Caco-2 (cell line): Measurements from ENCODE around the gene PEDS1. TPM values are rescaled to one million over a fixed set of nuclear protein-coding genes. Genes with fewer than 3 reads are reported as not detected.
A peak's percentile ranks its signal among the peaks of the same experiment; 100 is the strongest.

ENCODE experiments used
- BruUV-seq: library from RNA; stranded (reverse); fragments of 400-500 nt; replicated peaks from 2 replicates; lab custom pipeline; 2021; lab: Mats Ljungman, UMichigan
- CTCF ChIA-PET: fragments of 300-600 bp; sonication (Branson Sonifier 250); formaldehyde crosslinking; loops from one replicate; lab custom pipeline; 2022; ENCODE audit warnings: antibody characterized with exemption; lab: Charles Lee
- POLR2A ChIA-PET: fragments of 300-600 bp; sonication (Branson Sonifier 250); formaldehyde crosslinking; loops from one replicate; lab custom pipeline; 2022; ENCODE audit warnings: antibody characterized with exemption; lab: Charles Lee
- DNase-seq, 2 experiments: peaks; one replicate each; pipeline versions ENCODE4 v3.0.0 to v3.0.0-alpha.2; 2020 to 2022
- H3K27me3 ChIP-seq: replicated peaks from 2 replicates; pipeline ENCODE4 v1.6.0; 2011; ENCODE audit warnings: low read length; ENCODE audit not compliant: control insufficient read depth, insufficient read depth
- H3K36me3 ChIP-seq: 2 replicates; pipeline ENCODE4 v1.5.1; 2011; ENCODE audit warnings: low read length; ENCODE audit not compliant: control insufficient read depth, insufficient read depth
- H3K4me1 ChIP-seq: fragments of 250-450 bp; sonication (Bioruptor Pico); 2 replicates; pipeline ENCODE4 v1.5.1; 2020; ENCODE audit warnings: mild to moderate bottlenecking
- H3K4me3 ChIP-seq: 2 replicates; pipeline ENCODE4 v1.5.1; 2011; ENCODE audit warnings: low read depth, mild to moderate bottlenecking, control low read depth, low read length
- H3K9me3 ChIP-seq: fragments of 250-450 bp; sonication (Bioruptor Pico); 2 replicates; pipeline ENCODE4 v1.5.1; 2020; ENCODE audit warnings: mild to moderate bottlenecking, moderate library complexity
- H3K27ac Mint-ChIP-seq: one replicate; pipeline ENCODE4 v1.8.0; 2022; ENCODE audit warnings: mixed read lengths; ENCODE audit not compliant: unreplicated experiment
- H3K27me3 Mint-ChIP-seq: one replicate; pipeline ENCODE4 v1.8.0; 2022; ENCODE audit warnings: mixed read lengths; ENCODE audit not compliant: insufficient read depth, unreplicated experiment
- H3K36me3 Mint-ChIP-seq: one replicate; pipeline ENCODE4 v1.8.0; 2022; ENCODE audit warnings: mild to moderate bottlenecking, mixed read lengths; ENCODE audit not compliant: insufficient read depth, unreplicated experiment
- H3K4me1 Mint-ChIP-seq: one replicate; pipeline ENCODE4 v1.8.0; 2022; ENCODE audit warnings: low read depth, mixed read lengths; ENCODE audit not compliant: unreplicated experiment
- H3K4me3 Mint-ChIP-seq: one replicate; pipeline ENCODE4 v1.8.0; 2022; ENCODE audit warnings: mild to moderate bottlenecking, moderate library complexity, mixed read lengths; ENCODE audit not compliant: unreplicated experiment
- H3K9me3 Mint-ChIP-seq: one replicate; pipeline ENCODE4 v1.8.0; 2022; ENCODE audit warnings: mixed read lengths; ENCODE audit not compliant: unreplicated experiment
- CTCF ChIP-seq, 2 experiments: fragments of 200-600 bp in 1 of 2; IDR thresholded peaks; 1 replicate in 1 of 2; 2 replicates in 1 of 2; pipeline versions ENCODE4 v1.5.1 to v1.8.0; 2011 to 2022; ENCODE audit warnings: antibody characterized with exemption in 1 of 2, control low read depth in 1 of 2, inconsistent platforms in 1 of 2, low read depth in 1 of 2, low read length in 1 of 2, mild to moderate bottlenecking in 1 of 2, moderate library complexity in 1 of 2; ENCODE audit not compliant: insufficient read depth in 1 of 2, severe bottlenecking in 1 of 2, unreplicated experiment in 1 of 2
- intact Hi-C: fragments of 100-400 bp; cut with micrococcal nuclease; formaldehyde crosslinking; loops from one replicate; pipeline ENCODE4 v1.10.0; 2022; ENCODE audit not compliant: unreplicated experiment
- total RNA-seq: library from RNA; stranded (reverse); gene quantifications from 2 replicates; pipeline ENCODE4 v1.2.3, GENCODE V29; 2022

PEDS1 gene
- total RNA-seq, 1 experiment from 2014 or later, result 78.3 TPM

GRCh38 chr20:50189681-50190250 lies 36.2 kb upstream of the PEDS1 start:
- no peaks in the 10 kb centered on the region for H3K9me3 Mint-ChIP-seq
- TF ChIP-seq CTCF (IDR thresholded peaks at IDR 0.05; ENCODE audit: insufficient read depth in 1 of 2, low read depth in 1 of 2, low read length in 1 of 2, severe bottlenecking in 1 of 2, unreplicated experiment in 1 of 2), result no peak
- peaks cover 2% of the 10 kb centered on the region; the same call in 1 of the 2 replicates for H3K36me3 ChIP-seq
- CTCF ChIA-PET, result interaction anchor here (0.6 to 5.5 kb wide), 12 partner anchors 10 to 418 kb away, joined by 3 to 31 read pairs (median 4); partner anchors contain the start of gene PEDS1
- no peaks in the 10 kb centered on the region for H3K27me3 Mint-ChIP-seq
- no peak overlapping the region for H3K27ac Mint-ChIP-seq
- POLR2A ChIA-PET, result interaction anchor here (0.6 to 3.0 kb wide), 4 partner anchors 18 to 119 kb away, joined by 4 to 32 read pairs (median 4); no protein-coding TSS in a partner anchor
- H3K9me3 ChIP-seq, result no peaks in the 10 kb centered on the region
- H3K36me3 Mint-ChIP-seq, result peaks cover 66% of the 10 kb centered on the region
- H3K4me1 Mint-ChIP-seq, result peaks cover 52% of the 10 kb centered on the region
- peaks cover 49% of the 10 kb centered on the region for H3K4me1 ChIP-seq
- peak; percentile 55 to 79 for DNase-seq
- BruUV-seq, result no TSS peak
- peak overlapping the region; percentile 96 for H3K4me3 ChIP-seq
- H3K4me3 Mint-ChIP-seq, result peak overlapping the region; percentile 94
- H3K27me3 ChIP-seq, result no peaks in the 10 kb centered on the region
- intact Hi-C loops, result loop anchor here (1.0 to 10.0 kb wide), 7 partner anchors 83 to 575 kb away; partner anchors contain the start of gene PTPN1

- Histone ChIP-seq H3K9me3 (no peaks in the 10 kb centered on the region), H3K4me3 (no peak overlapping the region), H3K4me1 (peaks cover 45% of the 10 kb centered on the region), H3K27me3 (no peaks in the 10 kb centered on the region), H3K36me3 (peaks cover 2% of the 10 kb centered on the region; the same call in 1 of the 2 replicates)
- ChIA-PET POLR2A (interaction anchor here (0.5 to 1.3 kb wide), 5 partner anchors 17 to 118 kb away, joined by 3 to 5 read pairs (median 4); partner anchors contain the start of gene PEDS1), CTCF (interaction anchor here (0.6 to 5.5 kb wide), 15 partner anchors 17 to 602 kb away, joined by 3 to 31 read pairs (median 4); partner anchors contain the start of gene PEDS1)
- DNase-seq, result peak; percentile 80 to 86
- H3K4me1 Mint-ChIP-seq, result peaks cover 46% of the 10 kb centered on the region
- BruUV-seq, result TSS peak; percentile 10
- peaks cover 59% of the 10 kb centered on the region for H3K36me3 Mint-ChIP-seq
- H3K4me3 Mint-ChIP-seq, result peak overlapping the region; percentile 94
- intact Hi-C loops, result loop anchor here (5.0 kb wide), 1 partner anchor 223 kb away; no protein-coding TSS in a partner anchor
- H3K27me3 Mint-ChIP-seq, result no peaks in the 10 kb centered on the region
- no peaks in the 10 kb centered on the region for H3K9me3 Mint-ChIP-seq
- peak overlapping the region; percentile 29 for H3K27ac Mint-ChIP-seq
- no peak for TF ChIP-seq CTCF (IDR thresholded peaks at IDR 0.05; ENCODE audit: insufficient read depth in 1 of 2, low read depth in 1 of 2, low read length in 1 of 2, severe bottlenecking in 1 of 2, unreplicated experiment in 1 of 2)
Measured at GRCh38 chr20:50188879-50189680, 35.6 kb upstream of the PEDS1 start.

- POLR2A ChIA-PET, result interaction anchor here (0.8 to 1.5 kb wide), 4 partner anchors 16 to 322 kb away, joined by 3 to 5 read pairs (median 4); partner anchors contain the start of genes PEDS1 and PTPN1
- intact Hi-C loops, result loop anchor here (5.0 kb wide), 1 partner anchor 224 kb away; no protein-coding TSS in a partner anchor
- Mint-ChIP-seq H3K27me3 (no peaks in the 10 kb centered on the region), H3K4me1 (peaks cover 40% of the 10 kb centered on the region), H3K36me3 (peaks cover 51% of the 10 kb centered on the region), H3K4me3 (peak overlapping the region; percentile 5), H3K27ac (peak overlapping the region; percentile 29), H3K9me3 (no peaks in the 10 kb centered on the region)
- Histone ChIP-seq H3K4me3 (no peak overlapping the region), H3K36me3 (no peaks in the 10 kb centered on the region), H3K9me3 (no peaks in the 10 kb centered on the region), H3K4me1 (peaks cover 37% of the 10 kb centered on the region), H3K27me3 (no peaks in the 10 kb centered on the region)
- no peak for TF ChIP-seq CTCF (IDR thresholded peaks at IDR 0.05; ENCODE audit: insufficient read depth in 1 of 2, low read depth in 1 of 2, low read length in 1 of 2, severe bottlenecking in 1 of 2, unreplicated experiment in 1 of 2)
- BruUV-seq, result no TSS peak
- CTCF ChIA-PET, result interaction anchor here (0.6 to 5.5 kb wide), 16 partner anchors 16 to 603 kb away, joined by 3 to 31 read pairs (median 4); partner anchors contain the start of gene PEDS1
- no peak for DNase-seq
Measured at GRCh38 chr20:50188287-50188688, 34.8 kb upstream of the PEDS1 start.
